GM10266 (cell line): ENCODE results near the gene ALDH5A1.

Source experiments
- DNase-seq: peaks from one replicate; pipeline ENCODE4 v3.0.0; 2012; ENCODE audit errors: extremely low spot score
- TF ChIP-seq, protein P1 (sequence below): IDR thresholded peaks from 2 replicates; pipeline ENCODE4 v1.5.1; 2012; ENCODE audit warnings: mild to moderate bottlenecking, low read depth; ENCODE audit not compliant: control insufficient read depth, insufficient read depth; ENCODE audit errors: missing control alignments

ALDH5A1 gene

DNA sequence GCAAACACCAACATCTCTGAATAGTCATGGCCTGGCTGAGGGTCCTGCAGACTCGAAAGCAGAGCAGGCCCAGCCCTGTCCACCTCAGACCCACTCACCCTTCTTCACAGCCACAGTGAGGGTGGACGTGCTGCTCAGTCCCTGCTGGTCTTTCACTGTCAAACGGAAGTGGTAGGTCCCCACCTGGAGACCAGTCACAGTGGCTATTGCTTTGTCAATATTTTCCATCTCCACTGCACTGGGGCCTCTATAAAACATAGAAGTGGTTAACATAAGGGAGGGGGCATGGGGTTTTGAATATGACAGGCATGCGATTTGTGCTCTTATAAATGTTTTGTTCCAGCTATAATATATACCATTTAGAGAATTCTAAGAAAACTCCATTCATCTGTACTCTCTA lies 73.9 kb downstream of the ALDH5A1 start:
- TF ChIP-seq, protein P1, sequence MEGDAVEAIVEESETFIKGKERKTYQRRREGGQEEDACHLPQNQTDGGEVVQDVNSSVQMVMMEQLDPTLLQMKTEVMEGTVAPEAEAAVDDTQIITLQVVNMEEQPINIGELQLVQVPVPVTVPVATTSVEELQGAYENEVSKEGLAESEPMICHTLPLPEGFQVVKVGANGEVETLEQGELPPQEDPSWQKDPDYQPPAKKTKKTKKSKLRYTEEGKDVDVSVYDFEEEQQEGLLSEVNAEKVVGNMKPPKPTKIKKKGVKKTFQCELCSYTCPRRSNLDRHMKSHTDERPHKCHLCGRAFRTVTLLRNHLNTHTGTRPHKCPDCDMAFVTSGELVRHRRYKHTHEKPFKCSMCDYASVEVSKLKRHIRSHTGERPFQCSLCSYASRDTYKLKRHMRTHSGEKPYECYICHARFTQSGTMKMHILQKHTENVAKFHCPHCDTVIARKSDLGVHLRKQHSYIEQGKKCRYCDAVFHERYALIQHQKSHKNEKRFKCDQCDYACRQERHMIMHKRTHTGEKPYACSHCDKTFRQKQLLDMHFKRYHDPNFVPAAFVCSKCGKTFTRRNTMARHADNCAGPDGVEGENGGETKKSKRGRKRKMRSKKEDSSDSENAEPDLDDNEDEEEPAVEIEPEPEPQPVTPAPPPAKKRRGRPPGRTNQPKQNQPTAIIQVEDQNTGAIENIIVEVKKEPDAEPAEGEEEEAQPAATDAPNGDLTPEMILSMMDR = no peak

DNA sequence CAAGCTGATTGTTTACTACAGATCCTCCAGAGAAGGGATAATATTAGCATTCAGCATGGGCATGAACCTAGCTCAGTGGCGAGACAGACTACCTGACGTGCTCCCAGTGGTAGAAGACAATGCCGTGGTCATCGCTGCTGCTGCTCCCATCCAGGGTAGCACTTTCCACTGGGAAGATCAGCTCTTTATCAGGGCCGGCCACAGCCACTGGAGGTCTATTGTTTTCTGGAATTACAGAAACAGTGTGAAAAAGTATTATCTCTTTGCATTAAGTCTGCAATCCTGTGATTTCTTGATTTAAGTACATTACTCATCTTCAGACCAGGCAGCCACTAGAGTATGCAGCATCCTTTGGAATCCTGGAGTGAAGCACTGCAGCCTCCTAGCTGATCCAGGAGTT lies 75.0 kb downstream of the ALDH5A1 start:
- TF ChIP-seq, protein P1 = no peak
- no peak for DNase-seq

More for the DNA sequence above, 73.9 kb downstream of the ALDH5A1 start:
- DNase-seq = no peak

DNA sequence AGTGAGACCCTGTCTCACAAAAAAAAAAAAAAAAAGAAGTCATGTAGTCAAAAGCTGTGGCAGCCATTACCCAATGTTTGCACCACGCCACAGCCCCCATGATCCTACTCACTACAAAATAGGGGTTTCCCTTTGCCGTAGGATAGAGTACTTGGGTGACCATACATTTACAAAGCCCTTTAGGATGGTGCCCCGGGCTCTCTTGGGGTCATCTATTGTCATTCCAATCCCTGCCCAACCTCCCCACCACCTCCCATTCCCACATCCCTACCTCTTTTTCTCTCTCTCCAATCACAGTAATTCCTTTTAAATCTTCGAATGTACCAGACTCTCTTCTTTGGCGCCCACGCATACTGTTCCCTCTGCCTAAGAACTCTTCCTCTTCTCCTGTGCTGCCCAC lies 76.6 kb downstream of the ALDH5A1 start:
- DNase-seq = no peak
- TF ChIP-seq, protein P1 = no peak

DNA sequence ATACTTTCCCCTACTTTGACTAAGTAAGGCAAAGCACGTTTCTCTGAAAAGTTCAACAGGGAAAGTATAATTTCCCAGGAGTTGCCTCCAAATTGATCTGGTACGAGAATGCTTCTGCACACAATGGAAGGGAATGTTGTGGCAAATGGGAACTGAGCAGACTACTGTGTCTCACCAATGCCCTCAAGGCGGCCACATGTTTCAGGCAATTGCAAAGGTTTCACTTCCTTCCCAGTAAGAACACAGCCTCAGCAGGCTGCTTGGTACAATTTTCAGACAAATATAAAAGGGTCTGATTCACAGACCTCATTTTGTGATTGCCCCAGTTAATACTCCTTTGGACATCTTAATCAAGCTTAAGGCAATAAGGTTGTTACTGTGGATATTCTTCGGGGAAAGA lies 80.0 kb downstream of the ALDH5A1 start:
- DNase-seq = peak; percentile 29
- TF ChIP-seq, protein P1 = no peak

DNA sequence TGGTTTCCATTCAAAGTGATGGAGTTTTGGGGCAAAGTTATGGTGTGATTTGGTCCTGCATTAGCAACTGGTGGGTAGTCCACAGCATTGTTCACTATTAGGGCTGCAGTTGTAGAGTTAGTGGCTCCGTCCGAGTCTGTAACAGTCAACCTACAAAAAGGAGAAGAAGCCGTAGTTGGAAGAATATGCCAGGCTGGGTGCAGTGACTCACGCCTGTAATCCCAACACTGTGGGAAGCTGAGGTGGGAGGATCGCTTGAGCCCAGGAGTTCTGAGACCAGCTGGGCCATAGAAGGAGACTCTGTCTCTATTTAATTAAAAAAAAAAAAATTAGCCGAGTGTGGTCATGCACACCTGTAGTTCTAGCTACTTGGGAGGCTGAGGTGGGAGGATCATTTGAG lies 81.7 kb downstream of the ALDH5A1 start:
- TF ChIP-seq, protein P1 = no peak
- DNase-seq = no peak

DNA sequence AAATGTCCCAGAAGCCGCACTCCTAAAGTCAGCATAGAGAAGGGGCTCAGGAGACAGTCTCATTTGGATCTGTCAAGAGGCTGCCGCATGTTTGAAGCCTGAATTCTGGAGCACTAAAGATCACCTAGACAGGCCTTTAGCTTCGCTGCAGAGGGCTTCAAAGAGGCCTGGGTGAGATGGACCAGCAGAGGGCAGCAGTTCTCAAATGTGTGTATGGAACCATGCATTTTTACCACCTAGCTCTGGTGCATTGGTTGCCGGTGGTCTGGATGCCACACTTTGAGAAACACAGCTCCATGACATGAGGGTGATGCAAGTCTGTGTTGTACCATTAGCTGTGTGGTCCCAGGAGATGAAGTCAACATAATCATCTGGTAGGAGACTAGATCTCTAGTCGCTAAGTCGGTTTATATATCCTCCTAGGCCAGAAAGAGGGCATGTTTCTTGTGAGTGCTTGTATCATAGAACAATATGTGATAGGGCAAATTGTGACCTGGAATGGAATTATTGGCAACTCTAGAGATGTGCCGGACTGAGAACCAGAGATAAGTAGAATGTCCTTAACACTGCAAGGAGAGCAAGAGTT lies 86.4 kb downstream of the ALDH5A1 start:
- TF ChIP-seq, protein P1 = peak; percentile 90
- DNase-seq = peak; percentile 58

DNA sequence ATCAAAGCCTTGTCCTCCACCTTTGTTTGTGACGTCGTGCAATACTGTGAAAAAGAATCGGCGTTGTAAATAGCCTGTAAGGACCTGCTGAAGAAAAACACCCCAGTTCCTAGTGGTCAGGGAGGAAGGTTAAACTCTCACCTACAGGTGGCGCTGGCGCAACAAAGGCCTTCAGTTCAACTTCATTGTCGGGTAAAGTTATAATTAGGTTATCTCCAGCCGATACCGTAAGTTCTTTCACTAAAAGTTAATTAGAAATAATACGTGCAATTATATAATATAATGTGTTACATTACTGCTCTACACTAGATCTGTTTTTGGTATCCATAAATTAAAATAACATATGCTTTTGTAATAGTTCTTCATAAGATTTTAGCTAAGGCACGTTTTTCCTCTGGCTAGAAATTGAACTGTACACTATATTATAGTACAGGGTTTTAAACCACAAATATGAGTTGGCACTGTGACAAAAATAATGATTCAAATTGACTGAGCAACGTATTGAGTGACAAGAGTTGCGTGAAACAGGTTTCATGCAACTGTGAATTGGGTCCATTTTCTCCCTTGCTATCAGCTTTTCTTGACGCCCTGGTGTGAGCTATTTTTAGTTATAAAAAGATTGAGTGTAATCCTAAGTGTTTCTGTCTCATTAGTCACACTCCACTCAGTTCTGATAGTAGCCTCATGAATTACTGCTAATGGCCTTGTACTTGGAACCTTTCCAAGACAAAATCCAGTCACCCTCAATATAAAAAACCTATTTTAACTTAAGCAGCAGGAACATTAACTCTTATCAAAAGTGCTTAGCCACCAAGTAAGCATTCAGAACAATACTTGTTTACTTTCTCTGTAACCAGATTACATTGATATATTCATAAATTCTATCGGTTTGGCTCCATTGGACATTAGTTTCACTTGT lies 89.0 kb downstream of the ALDH5A1 start:
- TF ChIP-seq, protein P1 = peak; percentile 89

More for the DNA sequence above, 89.0 kb downstream of the ALDH5A1 start:
- DNase-seq = peak; percentile 47
